Measurements from ENCODE around the gene CPNE6. TPM values are rescaled to one million over a fixed set of nuclear protein-coding genes. Genes with fewer than 3 reads are reported as not detected.

The CPNE6 gene
- total and polyA plus RNA-seq, 2 of the 8 experiments (the other 6 are each of a cell fraction or from before 2014, with no cell fraction given): 0.05 TPM; not detected in 1

DNA sequence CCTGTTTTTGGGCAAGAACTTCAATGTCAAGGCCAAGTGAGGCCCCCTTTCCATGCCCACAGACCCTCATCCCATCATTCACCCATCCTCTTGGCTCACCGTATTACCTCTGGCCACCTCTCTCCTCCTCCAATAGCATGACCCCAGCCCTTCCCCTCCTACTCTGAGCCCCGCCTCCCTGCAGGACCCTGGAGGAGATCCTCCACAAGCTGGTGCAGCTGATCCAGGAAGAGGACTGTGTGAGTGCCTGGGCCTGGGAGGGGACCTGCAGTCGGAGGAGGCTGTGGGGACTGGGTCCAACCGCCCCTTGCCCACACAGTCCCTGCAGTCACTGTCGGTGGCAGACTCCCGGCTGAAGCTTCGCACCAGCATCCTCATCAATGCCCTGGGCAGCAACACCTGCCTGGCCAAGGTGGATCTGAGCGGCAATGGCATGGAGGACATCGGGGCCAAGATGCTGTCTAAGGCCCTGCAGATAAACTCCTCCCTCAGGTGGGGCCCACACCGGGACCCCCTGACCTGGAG is 12.3 kb upstream of the CPNE6 start:
- no peak for FAIRE-seq
- H3K23ac ChIP-seq (ENCODE audit: insufficient read length): no peak overlapping the region
- H3K9ac ChIP-seq (replicated peaks in 1 of 4; ENCODE audit: extremely low read depth in 1 of 4, low read depth in 3 of 4, low read length in 3 of 4): no peak overlapping the region
- H2AFZ ChIP-seq (ENCODE audit: low read length): no peak overlapping the region
- no peak overlapping the region for H4K91ac ChIP-seq (replicated peaks; ENCODE audit: insufficient read length, low read length)
- H3K79me1 ChIP-seq (ENCODE audit: low read depth, low read length): no peaks in the 10 kb centered on the region
- H3K27ac ChIP-seq (ENCODE audit: low read depth, low read length): no peak overlapping the region
- no peak for DNase-seq (ENCODE audit: low read depth in 1 of 2, low spot score in 2 of 2)
- H3K56ac ChIP-seq (replicated peaks; ENCODE audit: insufficient read length, low read depth, low read length): no peak overlapping the region
- H3K18ac ChIP-seq (ENCODE audit: extremely low read depth, low read length): no peak overlapping the region
- no peaks in the 10 kb centered on the region for H3K27me3 ChIP-seq (replicated peaks in 1 of 4; ENCODE audit: control insufficient read depth in 3 of 4, extremely low read depth in 1 of 4, insufficient read depth in 3 of 4, low read length in 3 of 4)
- H2AK5ac ChIP-seq (ENCODE audit: low read depth, low read length): peak overlapping the region; percentile 18; the same call in 1 of the 2 replicates
- ChIA-PET CTCF (ENCODE audit: partially characterized antibody) (interaction anchor here (0.6 to 9.6 kb wide), 27 partner anchors 8 to 286 kb away, joined by 3 to 234 read pairs (median 9); partner anchors contain the start of genes CIDEB, CPNE6, DCAF11 and DHRS4L2), POLR2A (ENCODE audit: partially characterized antibody) (interaction anchor here (0.8 to 6.5 kb wide), 9 partner anchors 10 to 154 kb away, joined by 3 to 97 read pairs (median 14); partner anchors contain the start of genes CHMP4A and PCK2)
- no peak overlapping the region for H2BK12ac ChIP-seq (ENCODE audit: low read depth, low read length)
- H3K4me1 ChIP-seq (replicated peaks in 1 of 4; ENCODE audit: control insufficient read depth in 3 of 4, insufficient read depth in 4 of 4, low read length in 3 of 4): 0 out of 7 replicates have a peak, but pooled peaks cover 0 to 2% (median 0%) of the 10 kb centered on the region in 4 experiments
- TF ChIP-seq KDM4A (IDR thresholded peaks at IDR 0.05; ENCODE audit: low read depth, low read length, severe bottlenecking) (no peak), RNF2 (IDR thresholded peaks at IDR 0.05; ENCODE audit: borderline replicate concordance, low read depth, low read length, missing control alignments, poor library complexity, severe bottlenecking) (no peak), NANOG (IDR thresholded peaks at IDR 0.05; ENCODE audit: insufficient read depth, low read depth, low read length, poor library complexity, severe bottlenecking) (no peak), CHD1 (IDR thresholded peaks at IDR 0.05; ENCODE audit: low read depth, low read length) (no peak), SIN3A (conservative IDR thresholded peaks at IDR 0.05 in 1 of 2, IDR thresholded peaks at IDR 0.05 in 1 of 2; ENCODE audit: low read depth in 1 of 2, low read length in 2 of 2) (no peak), GTF2F1 (IDR thresholded peaks at IDR 0.05; ENCODE audit: borderline replicate concordance, low read depth, low read length) (no peak), GABPA (IDR thresholded peaks at IDR 0.05; ENCODE audit: borderline replicate concordance, insufficient read depth, low read length) (no peak)
- TF ChIP-seq, protein P1, sequence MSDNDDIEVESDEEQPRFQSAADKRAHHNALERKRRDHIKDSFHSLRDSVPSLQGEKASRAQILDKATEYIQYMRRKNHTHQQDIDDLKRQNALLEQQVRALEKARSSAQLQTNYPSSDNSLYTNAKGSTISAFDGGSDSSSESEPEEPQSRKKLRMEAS (IDR thresholded peaks at IDR 0.05): no peak
- H3K14ac ChIP-seq (ENCODE audit: insufficient read length): no peak overlapping the region
- H3K36me3 ChIP-seq (ENCODE audit: control insufficient read depth in 2 of 4, insufficient read depth in 4 of 4, low read length in 3 of 4): no peaks in the 10 kb centered on the region; a peak in 1 of 8 replicates
- 88% methylated on average over 10 of the region's 10 CpGs; no CpG with 5 or more reads in 1 of the 2 experiments for WGBS, 2 experiments (ENCODE audit: extremely low coverage in 1 of 2, insufficient coverage in 1 of 2, insufficient read length in 1 of 2, insufficient replicate concordance in 2 of 2, low coverage in 1 of 2, low lambda C conversion rate in 2 of 2, missing lambda C conversion rate in 1 of 2)
- no peak overlapping the region for H2BK15ac ChIP-seq (ENCODE audit: low read length)
- no peak overlapping the region for H3K4me2 ChIP-seq (ENCODE audit: insufficient read depth in 1 of 2, low read depth in 2 of 2, low read length in 2 of 2)
- no peaks in the 10 kb centered on the region for H3K79me2 ChIP-seq (ENCODE audit: control insufficient read depth in 1 of 2, insufficient read depth in 2 of 2, low read length in 2 of 2)
- no peak overlapping the region; the same call in 1 of the 2 replicates for H4K8ac ChIP-seq (ENCODE audit: extremely low read depth, insufficient read depth, low read length)
- H4K20me1 ChIP-seq (replicated peaks in 1 of 2; ENCODE audit: control insufficient read depth in 1 of 2, insufficient read depth in 2 of 2, low read length in 2 of 2): peaks cover 0 to 2% of the 10 kb centered on the region in 2 experiments
- no peak overlapping the region for H2BK20ac ChIP-seq (ENCODE audit: low read length)
- 0 out of 2 replicates have a peak overlapping the region, but pooled peaks have one; percentile 35 for H2BK5ac ChIP-seq (ENCODE audit: low read depth, low read length)
- no peaks in the 10 kb centered on the region for H3K9me3 ChIP-seq (ENCODE audit: insufficient read depth in 2 of 2, low read depth in 1 of 2, low read length in 1 of 2)
- H4K5ac ChIP-seq (ENCODE audit: insufficient read length, low read depth, low read length): no peak overlapping the region
- no peak overlapping the region for H3K4me3 ChIP-seq (ENCODE audit: extremely low read depth in 1 of 4, insufficient read depth in 2 of 4, low read depth in 3 of 4, low read length in 4 of 4)
- no peaks in the 10 kb centered on the region for H3K23me2 ChIP-seq (ENCODE audit: low read depth, low read length)
- H2BK120ac ChIP-seq (replicated peaks; ENCODE audit: low read depth, low read length): no peak overlapping the region
- H3K4ac ChIP-seq (replicated peaks; ENCODE audit: insufficient read length, low read depth, low read length): no peak overlapping the region

Measured in H1 (cell line).